ENCODE data around the gene SIRT4.

DNA sequence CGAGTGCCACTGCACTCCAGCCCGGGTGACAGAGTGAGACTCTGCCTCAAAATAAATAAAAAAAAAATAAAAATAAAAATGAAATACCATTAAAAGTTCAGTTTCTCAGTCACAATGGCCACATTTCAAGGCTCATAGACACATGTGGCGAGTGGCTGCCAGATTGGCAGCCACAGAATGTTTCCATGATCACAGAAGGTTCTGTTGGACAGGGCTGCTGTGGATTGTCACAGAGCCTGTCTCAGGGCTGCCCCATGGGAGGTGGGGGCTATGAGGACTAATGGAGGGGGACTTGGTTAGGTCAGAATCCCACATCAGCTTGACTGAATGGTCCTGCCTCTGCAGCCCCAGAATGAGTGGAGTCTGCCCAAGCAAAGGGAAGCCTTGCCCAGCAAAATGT, 29.3 kb downstream of the SIRT4 start:
- TF ChIP-seq, protein P1, sequence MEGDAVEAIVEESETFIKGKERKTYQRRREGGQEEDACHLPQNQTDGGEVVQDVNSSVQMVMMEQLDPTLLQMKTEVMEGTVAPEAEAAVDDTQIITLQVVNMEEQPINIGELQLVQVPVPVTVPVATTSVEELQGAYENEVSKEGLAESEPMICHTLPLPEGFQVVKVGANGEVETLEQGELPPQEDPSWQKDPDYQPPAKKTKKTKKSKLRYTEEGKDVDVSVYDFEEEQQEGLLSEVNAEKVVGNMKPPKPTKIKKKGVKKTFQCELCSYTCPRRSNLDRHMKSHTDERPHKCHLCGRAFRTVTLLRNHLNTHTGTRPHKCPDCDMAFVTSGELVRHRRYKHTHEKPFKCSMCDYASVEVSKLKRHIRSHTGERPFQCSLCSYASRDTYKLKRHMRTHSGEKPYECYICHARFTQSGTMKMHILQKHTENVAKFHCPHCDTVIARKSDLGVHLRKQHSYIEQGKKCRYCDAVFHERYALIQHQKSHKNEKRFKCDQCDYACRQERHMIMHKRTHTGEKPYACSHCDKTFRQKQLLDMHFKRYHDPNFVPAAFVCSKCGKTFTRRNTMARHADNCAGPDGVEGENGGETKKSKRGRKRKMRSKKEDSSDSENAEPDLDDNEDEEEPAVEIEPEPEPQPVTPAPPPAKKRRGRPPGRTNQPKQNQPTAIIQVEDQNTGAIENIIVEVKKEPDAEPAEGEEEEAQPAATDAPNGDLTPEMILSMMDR (IDR thresholded peaks at IDR 0.05; ENCODE audit: control extremely low read depth in 1 of 3, insufficient read depth in 1 of 3, low read depth in 1 of 3, low read length in 3 of 3), result no peak
- TF ChIP-seq GTF2F1 (IDR thresholded peaks at IDR 0.05; ENCODE audit: borderline replicate concordance, low read depth, low read length) (no peak), POLR2A (IDR thresholded peaks at IDR 0.05; ENCODE audit: control extremely low read depth in 1 of 2, low read depth in 2 of 2, low read length in 2 of 2) (no peak), KDM1A (IDR thresholded peaks at IDR 0.05; ENCODE audit: borderline replicate concordance, low read length) (no peak), EP300 (IDR thresholded peaks at IDR 0.05; ENCODE audit: borderline replicate concordance in 1 of 2, low read depth in 2 of 2, low read length in 2 of 2) (no peak), TAF1 (IDR thresholded peaks at IDR 0.05; ENCODE audit: low read depth, low read length) (no peak), CEBPB (IDR thresholded peaks at IDR 0.05; ENCODE audit: low read depth, low read length) (no peak), ZNF274 (IDR thresholded peaks at IDR 0.05; ENCODE audit: borderline replicate concordance, extremely low read depth, low read length) (no peak), HDAC6 (IDR thresholded peaks at IDR 0.05; ENCODE audit: low read depth, low read length) (no peak), HDAC2 (IDR thresholded peaks at IDR 0.05; ENCODE audit: borderline replicate concordance in 1 of 2, low read depth in 2 of 2, low read length in 2 of 2) (no peak), SP4 (IDR thresholded peaks at IDR 0.05; ENCODE audit: low read length) (no peak), JUN (IDR thresholded peaks at IDR 0.05; ENCODE audit: low read depth, low read length) (no peak)
- TF ChIP-seq, protein P2, sequence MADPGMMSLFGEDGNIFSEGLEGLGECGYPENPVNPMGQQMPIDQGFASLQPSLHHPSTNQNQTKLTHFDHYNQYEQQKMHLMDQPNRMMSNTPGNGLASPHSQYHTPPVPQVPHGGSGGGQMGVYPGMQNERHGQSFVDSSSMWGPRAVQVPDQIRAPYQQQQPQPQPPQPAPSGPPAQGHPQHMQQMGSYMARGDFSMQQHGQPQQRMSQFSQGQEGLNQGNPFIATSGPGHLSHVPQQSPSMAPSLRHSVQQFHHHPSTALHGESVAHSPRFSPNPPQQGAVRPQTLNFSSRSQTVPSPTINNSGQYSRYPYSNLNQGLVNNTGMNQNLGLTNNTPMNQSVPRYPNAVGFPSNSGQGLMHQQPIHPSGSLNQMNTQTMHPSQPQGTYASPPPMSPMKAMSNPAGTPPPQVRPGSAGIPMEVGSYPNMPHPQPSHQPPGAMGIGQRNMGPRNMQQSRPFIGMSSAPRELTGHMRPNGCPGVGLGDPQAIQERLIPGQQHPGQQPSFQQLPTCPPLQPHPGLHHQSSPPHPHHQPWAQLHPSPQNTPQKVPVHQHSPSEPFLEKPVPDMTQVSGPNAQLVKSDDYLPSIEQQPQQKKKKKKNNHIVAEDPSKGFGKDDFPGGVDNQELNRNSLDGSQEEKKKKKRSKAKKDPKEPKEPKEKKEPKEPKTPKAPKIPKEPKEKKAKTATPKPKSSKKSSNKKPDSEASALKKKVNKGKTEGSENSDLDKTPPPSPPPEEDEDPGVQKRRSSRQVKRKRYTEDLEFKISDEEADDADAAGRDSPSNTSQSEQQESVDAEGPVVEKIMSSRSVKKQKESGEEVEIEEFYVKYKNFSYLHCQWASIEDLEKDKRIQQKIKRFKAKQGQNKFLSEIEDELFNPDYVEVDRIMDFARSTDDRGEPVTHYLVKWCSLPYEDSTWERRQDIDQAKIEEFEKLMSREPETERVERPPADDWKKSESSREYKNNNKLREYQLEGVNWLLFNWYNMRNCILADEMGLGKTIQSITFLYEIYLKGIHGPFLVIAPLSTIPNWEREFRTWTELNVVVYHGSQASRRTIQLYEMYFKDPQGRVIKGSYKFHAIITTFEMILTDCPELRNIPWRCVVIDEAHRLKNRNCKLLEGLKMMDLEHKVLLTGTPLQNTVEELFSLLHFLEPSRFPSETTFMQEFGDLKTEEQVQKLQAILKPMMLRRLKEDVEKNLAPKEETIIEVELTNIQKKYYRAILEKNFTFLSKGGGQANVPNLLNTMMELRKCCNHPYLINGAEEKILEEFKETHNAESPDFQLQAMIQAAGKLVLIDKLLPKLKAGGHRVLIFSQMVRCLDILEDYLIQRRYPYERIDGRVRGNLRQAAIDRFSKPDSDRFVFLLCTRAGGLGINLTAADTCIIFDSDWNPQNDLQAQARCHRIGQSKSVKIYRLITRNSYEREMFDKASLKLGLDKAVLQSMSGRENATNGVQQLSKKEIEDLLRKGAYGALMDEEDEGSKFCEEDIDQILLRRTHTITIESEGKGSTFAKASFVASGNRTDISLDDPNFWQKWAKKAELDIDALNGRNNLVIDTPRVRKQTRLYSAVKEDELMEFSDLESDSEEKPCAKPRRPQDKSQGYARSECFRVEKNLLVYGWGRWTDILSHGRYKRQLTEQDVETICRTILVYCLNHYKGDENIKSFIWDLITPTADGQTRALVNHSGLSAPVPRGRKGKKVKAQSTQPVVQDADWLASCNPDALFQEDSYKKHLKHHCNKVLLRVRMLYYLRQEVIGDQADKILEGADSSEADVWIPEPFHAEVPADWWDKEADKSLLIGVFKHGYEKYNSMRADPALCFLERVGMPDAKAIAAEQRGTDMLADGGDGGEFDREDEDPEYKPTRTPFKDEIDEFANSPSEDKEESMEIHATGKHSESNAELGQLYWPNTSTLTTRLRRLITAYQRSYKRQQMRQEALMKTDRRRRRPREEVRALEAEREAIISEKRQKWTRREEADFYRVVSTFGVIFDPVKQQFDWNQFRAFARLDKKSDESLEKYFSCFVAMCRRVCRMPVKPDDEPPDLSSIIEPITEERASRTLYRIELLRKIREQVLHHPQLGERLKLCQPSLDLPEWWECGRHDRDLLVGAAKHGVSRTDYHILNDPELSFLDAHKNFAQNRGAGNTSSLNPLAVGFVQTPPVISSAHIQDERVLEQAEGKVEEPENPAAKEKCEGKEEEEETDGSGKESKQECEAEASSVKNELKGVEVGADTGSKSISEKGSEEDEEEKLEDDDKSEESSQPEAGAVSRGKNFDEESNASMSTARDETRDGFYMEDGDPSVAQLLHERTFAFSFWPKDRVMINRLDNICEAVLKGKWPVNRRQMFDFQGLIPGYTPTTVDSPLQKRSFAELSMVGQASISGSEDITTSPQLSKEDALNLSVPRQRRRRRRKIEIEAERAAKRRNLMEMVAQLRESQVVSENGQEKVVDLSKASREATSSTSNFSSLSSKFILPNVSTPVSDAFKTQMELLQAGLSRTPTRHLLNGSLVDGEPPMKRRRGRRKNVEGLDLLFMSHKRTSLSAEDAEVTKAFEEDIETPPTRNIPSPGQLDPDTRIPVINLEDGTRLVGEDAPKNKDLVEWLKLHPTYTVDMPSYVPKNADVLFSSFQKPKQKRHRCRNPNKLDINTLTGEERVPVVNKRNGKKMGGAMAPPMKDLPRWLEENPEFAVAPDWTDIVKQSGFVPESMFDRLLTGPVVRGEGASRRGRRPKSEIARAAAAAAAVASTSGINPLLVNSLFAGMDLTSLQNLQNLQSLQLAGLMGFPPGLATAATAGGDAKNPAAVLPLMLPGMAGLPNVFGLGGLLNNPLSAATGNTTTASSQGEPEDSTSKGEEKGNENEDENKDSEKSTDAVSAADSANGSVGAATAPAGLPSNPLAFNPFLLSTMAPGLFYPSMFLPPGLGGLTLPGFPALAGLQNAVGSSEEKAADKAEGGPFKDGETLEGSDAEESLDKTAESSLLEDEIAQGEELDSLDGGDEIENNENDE (IDR thresholded peaks at IDR 0.05; ENCODE audit: insufficient replicate concordance, low read length), result no peak

Data from H1 (cell line).